Liver (tissue), 9 donors: ENCODE measurements around the gene ST6GALNAC3. TPM values are rescaled to one million over a fixed set of nuclear protein-coding genes. Genes with fewer than 3 reads are reported as not detected.

Experiments used
- DNase-seq: peaks from one replicate; pipeline ENCODE4 v3.0.0-alpha.2; 2017; ENCODE audit warnings: low spot score
- H3K27ac ChIP-seq, 2 donors: one replicate each; pipeline ENCODE4 v1.7.0; 2013; ENCODE audit warnings: inconsistent platforms in 2 of 2, low read length in 2 of 2, control low read depth in 1 of 2, low read depth in 1 of 2, mild to moderate bottlenecking in 1 of 2
- H3K27me3 ChIP-seq, 4 donors: one replicate each; pipeline versions ENCODE4 v1.6.1 to v1.7.0; 2013; ENCODE audit warnings: low read length in 3 of 4, inconsistent platforms in 1 of 4, mild to moderate bottlenecking in 1 of 4, moderate library complexity in 1 of 4; ENCODE audit not compliant: control insufficient read depth in 4 of 4, insufficient read depth in 4 of 4
- H3K36me3 ChIP-seq, 4 donors: one replicate each; pipeline versions ENCODE4 v1.6.1 to v1.7.0; 2013; ENCODE audit warnings: low read length in 3 of 4, mild to moderate bottlenecking in 3 of 4, low read depth in 1 of 4, moderate library complexity in 1 of 4; ENCODE audit not compliant: control insufficient read depth in 4 of 4, insufficient read depth in 3 of 4
- H3K4me1 ChIP-seq, 4 donors: one replicate each; pipeline versions ENCODE4 v1.6.1 to v1.7.0; 2013; ENCODE audit warnings: low read length in 3 of 4, mild to moderate bottlenecking in 3 of 4, moderate library complexity in 1 of 4; ENCODE audit not compliant: control insufficient read depth in 4 of 4, insufficient read depth in 4 of 4
- H3K4me3 ChIP-seq, 3 donors: one replicate each; pipeline versions ENCODE4 v1.6.1 to v1.7.0; 2013; ENCODE audit warnings: low read length in 3 of 3, control low read depth in 1 of 3, low read depth in 1 of 3, mild to moderate bottlenecking in 1 of 3
- H3K9ac ChIP-seq, 2 donors: one replicate each; pipeline ENCODE4 v1.7.0; 2013; ENCODE audit warnings: low read length in 2 of 2, mild to moderate bottlenecking in 2 of 2, moderate library complexity in 2 of 2, control low read depth in 1 of 2, low read depth in 1 of 2
- H3K9me3 ChIP-seq, 4 donors: one replicate each; pipeline versions ENCODE4 v1.6.1 to v1.7.0; 2013; ENCODE audit warnings: low read length in 3 of 4; ENCODE audit not compliant: control insufficient read depth in 4 of 4
- ATF3 ChIP-seq: IDR thresholded peaks from 2 replicates; pipeline ENCODE4 v1.6.1; 2016; ENCODE audit warnings: antibody characterized with exemption
- EGR1 ChIP-seq, 2 donors: IDR thresholded peaks; 2 replicates each; pipeline ENCODE4 v1.6.1; 2016 to 2018; ENCODE audit warnings: antibody characterized with exemption in 2 of 2, low read depth in 2 of 2
- FOXA1 ChIP-seq: IDR thresholded peaks from 2 replicates; pipeline ENCODE4 v1.6.1; 2016; ENCODE audit warnings: antibody characterized with exemption
- FOXA2 ChIP-seq: IDR thresholded peaks from 2 replicates; pipeline ENCODE4 v1.6.1; 2016; ENCODE audit warnings: antibody characterized with exemption
- MAX ChIP-seq: IDR thresholded peaks from 2 replicates; pipeline ENCODE4 v1.6.1; 2016; ENCODE audit warnings: antibody characterized with exemption
- NR2F2 ChIP-seq: IDR thresholded peaks from 2 replicates; pipeline ENCODE4 v1.6.1; 2016; ENCODE audit warnings: antibody characterized with exemption
- RAD21 ChIP-seq, 2 donors: IDR thresholded peaks; 2 replicates each; pipeline ENCODE4 v1.6.1; 2016; ENCODE audit warnings: antibody characterized with exemption in 2 of 2, mild to moderate bottlenecking in 2 of 2
- REST ChIP-seq: IDR thresholded peaks from 2 replicates; pipeline ENCODE4 v1.6.1; 2016; ENCODE audit warnings: antibody characterized with exemption, mild to moderate bottlenecking
- RXRA ChIP-seq, 2 donors: IDR thresholded peaks; 2 replicates each; pipeline ENCODE4 v1.6.1; 2017 to 2018; ENCODE audit warnings: antibody characterized with exemption in 2 of 2, mild to moderate bottlenecking in 1 of 2
- SP1 ChIP-seq: IDR thresholded peaks from 2 replicates; pipeline ENCODE4 v1.6.1; 2018; ENCODE audit warnings: antibody characterized with exemption, mild to moderate bottlenecking
- TAF1 ChIP-seq: conservative IDR thresholded peaks from 2 replicates; pipeline ENCODE4 v1.6.1; 2016; ENCODE audit warnings: antibody characterized with exemption, mild to moderate bottlenecking
- YY1 ChIP-seq: IDR thresholded peaks from 2 replicates; pipeline ENCODE4 v1.6.1; 2016; ENCODE audit warnings: antibody characterized with exemption, mild to moderate bottlenecking
- ZBTB33 ChIP-seq: IDR thresholded peaks from 2 replicates; pipeline ENCODE4 v1.6.1; 2016; ENCODE audit warnings: antibody characterized with exemption
- WGBS: extraction: QIAGEN DNeasy Blood & Tissue Kit; methylation state at CpG from one replicate; pipeline ENCODE4 v1.1.7; 2013; 5-methylcytosine and 5-hydroxymethylcytosine counted together
- polyA plus RNA-seq, 2 donors: library from polyadenylated mRNA; stranded (reverse) in 1 of 2; unstranded in 1 of 2; fragments of 200-250 nt in 1 of 2; fragments of >200 nt in 1 of 2; fragmentation: Nextera tagmentation in 1 of 2; extraction: Ambion mirVana in 1 of 2; gene quantifications; one replicate each; pipeline versions ENCODE4 v1.2.1 to v1.2.3, GENCODE V29; 2013 to 2015
- total RNA-seq, 2 donors: library from RNA; depleted of rRNA; stranded (reverse); fragments of >200 nt; gene quantifications; one replicate each; pipeline ENCODE4 v1.2.3, GENCODE V29; 2014
- donor health status: healthy.
- donor health status: healthy.
- donor health status: healthy.
- donor health status: healthy.
- donor health status: healthy.

ST6GALNAC3 gene
- 1 to 10 TPM; 3.4 to 5.0 TPM for total RNA-seq
- 1 to 10 TPM; 1.2 to 3.0 TPM for polyA plus RNA-seq

- H3K4me3 ChIP-seq, result peak within 1 kb of the TSS; percentile 54 to 79 (median 66)
- no peak within 1 kb of the TSS for H3K9ac ChIP-seq
- H3K36me3 ChIP-seq, result no peaks in the 10 kb centered on the region
- peak; percentile 94 for DNase-seq
- WGBS, result 4% methylated on average over 59 of the region's 59 CpGs
- H3K9me3 ChIP-seq, result no peaks in the 10 kb centered on the region
- peak within 1 kb of the TSS; percentile 79 to 84 for H3K27ac ChIP-seq
- H3K27me3 ChIP-seq, result peaks cover 0 to 3% (median 0%) of the 10 kb centered on the region in 4 donors
- TF ChIP-seq FOXA1, result no peak
- no peak for TF ChIP-seq SP1
- no peak for TF ChIP-seq TAF1
- no peak for TF ChIP-seq ZBTB33
- no peak for TF ChIP-seq NR2F2
- H3K4me1 ChIP-seq, result peaks cover 2 to 9% (median 5%) of the 10 kb centered on the region in 4 donors
Measured at GRCh38 chr1:76074321-76075187, at the start of gene ST6GALNAC3. TSS of gene ST6GALNAC3 (plus strand) at chr1:76074746.

- TF ChIP-seq NR2F2 (no peak), FOXA2 (no peak), EGR1 (IDR thresholded peaks at IDR 0.05; ENCODE audit: low read depth in 2 of 2) (no peak), REST (no peak), RXRA (IDR thresholded peaks at IDR 0.05) (no peak), YY1 (no peak), MAX (no peak), RAD21 (IDR thresholded peaks at IDR 0.05) (no peak), ATF3 (no peak)
- no peak overlapping the region for H3K4me3 ChIP-seq
- no peaks in the 10 kb centered on the region for H3K9me3 ChIP-seq
- no peak overlapping the region for H3K27ac ChIP-seq
- no peak overlapping the region for H3K9ac ChIP-seq
- H3K36me3 ChIP-seq, result no peaks in the 10 kb centered on the region
- H3K4me1 ChIP-seq, result no peaks in the 10 kb centered on the region
- 63% methylated on average over 4 of the region's 4 CpGs for WGBS
- no peak for DNase-seq
- H3K27me3 ChIP-seq, result no peaks in the 10 kb centered on the region
Measured at GRCh38 chr1:76027341-76027740, 47.2 kb upstream of the ST6GALNAC3 start.
